Gastrocnemius medialis (tissue), 4 donors: ENCODE data around the gene SORBS1.

Experiments used
- CTCF ChIP-seq, 5 experiments: fragments of 450-650 bp in 3 of 5; fragments of 200-600 bp in 2 of 5; sonication (generic) in 2 of 5; IDR thresholded peaks in 4 of 5; conservative IDR thresholded peaks in 1 of 5; 1 replicate in 4 of 5; 2 replicates in 1 of 5; pipeline ENCODE4 v1.5.1; 2016 to 2019; ENCODE audit warnings: antibody characterized with exemption in 5 of 5, mild to moderate bottlenecking in 3 of 5, moderate library complexity in 3 of 5
- POLR2A ChIP-seq, 2 donors: fragments of 450-650 bp; IDR thresholded peaks; one replicate each; pipeline ENCODE4 v1.6.1; 2017; ENCODE audit warnings: antibody characterized with exemption in 2 of 2, mild to moderate bottlenecking in 2 of 2, moderate library complexity in 2 of 2

GRCh38 chr10:95297402-95297801 is 263.8 kb downstream of the SORBS1 start:
- TF ChIP-seq POLR2A (IDR thresholded peaks at IDR 0.05) (no peak), CTCF (IDR thresholded peaks at IDR 0.05 in 4 of 5, conservative IDR thresholded peaks at IDR 0.05 in 1 of 5) (no peak)
